Right lung (tissue), 5 donors: ENCODE data around the gene CDHR4. TPM values are rescaled to one million over a fixed set of nuclear protein-coding genes. Genes with fewer than 3 reads are reported as not detected.
"Not testable (repeated sequence)": the region's sequence is repeated elsewhere in the genome, so short reads cannot be mapped to it uniquely, and the experiment has no call there.

ENCODE experiments used
- DNase-seq, 2 donors: peaks; one replicate each; pipeline ENCODE4 v3.0.0-alpha.2; 2013
- polyA plus RNA-seq, 5 donors: library from polyadenylated mRNA; unstranded; fragments of 120-200 nt; gene quantifications; one replicate each; pipeline versions ENCODE4 v1.2.1 to v1.2.3, GENCODE V29; 2013; ENCODE audit warnings: inconsistent platforms in 1 of 5, low replicate concordance in 1 of 5; ENCODE audit not compliant: insufficient read length in 5 of 5, insufficient read depth in 1 of 5

Gene CDHR4
- polyA plus RNA-seq, 5 donors, result 0.73 to 5.8 (median 4.5) TPM

- no peak for DNase-seq
Measured at GRCh38 chr3:49781415-49782199, 18.1 kb downstream of the CDHR4 start.

- not testable (repeated sequence) for DNase-seq
Measured at GRCh38 chr3:49780975-49781365, 18.7 kb downstream of the CDHR4 start.

GRCh38 chr3:49780080-49780974 lies 19.3 kb downstream of the CDHR4 start:
- DNase-seq, result no peak

DNA sequence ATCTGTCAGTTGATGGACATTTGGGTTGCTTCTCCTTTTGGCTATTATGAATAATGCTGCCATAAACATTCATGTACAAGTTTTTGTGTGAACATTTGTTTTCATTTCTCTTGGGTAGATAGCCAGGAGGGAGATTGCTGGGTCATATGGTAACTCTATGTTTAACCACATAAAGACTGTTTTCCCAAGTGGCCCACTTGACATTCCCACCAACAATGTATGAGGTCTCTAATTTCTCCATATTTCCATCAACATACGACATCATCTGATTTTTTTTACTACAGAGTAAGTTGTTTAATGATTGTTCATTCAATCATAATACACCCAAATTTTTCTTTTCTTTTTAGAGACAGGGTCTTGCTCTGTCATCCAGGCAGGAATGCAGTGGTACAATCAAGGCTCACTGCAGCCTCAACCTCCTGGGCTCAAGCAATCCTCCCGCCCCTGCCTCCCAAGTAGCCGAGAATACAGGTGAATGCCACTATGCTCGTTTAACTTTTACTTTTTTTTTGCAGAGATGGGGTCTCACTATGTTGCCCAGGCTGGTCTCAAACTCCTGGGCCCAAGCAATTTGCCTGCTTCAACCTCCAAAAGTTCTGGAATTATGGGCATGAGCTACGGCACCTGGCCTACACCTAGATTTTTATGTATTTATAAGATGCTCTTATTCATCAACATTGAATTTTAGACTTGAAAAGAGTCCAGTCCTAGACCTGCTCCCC lies 20.2 kb downstream of the CDHR4 start:
- no peak for DNase-seq

- not testable (repeated sequence) for DNase-seq
Measured at GRCh38 chr3:49776101-49776500, 23.6 kb downstream of the CDHR4 start.

DNA sequence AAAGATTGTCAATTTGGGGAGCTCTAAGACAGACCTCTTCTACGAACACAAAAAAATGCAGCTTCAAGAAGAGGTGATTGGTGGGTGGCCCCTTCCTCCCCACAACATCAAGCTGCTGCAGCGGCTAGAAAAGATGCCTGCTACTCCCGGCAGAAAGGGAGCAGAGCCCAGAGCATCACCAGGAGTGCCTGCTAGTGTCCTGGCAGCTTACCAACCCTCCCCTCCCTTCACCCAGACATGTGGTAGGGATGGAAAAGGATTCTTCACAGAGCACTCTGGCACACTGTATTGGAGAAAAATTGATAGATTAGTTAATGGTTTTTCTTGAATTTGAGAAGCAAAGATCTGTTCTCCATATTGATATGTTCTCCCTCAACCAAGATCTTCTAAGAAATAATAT lies 24.1 kb downstream of the CDHR4 start:
- DNase-seq, result no peak

- no peak for DNase-seq
Measured at GRCh38 chr3:49772703-49773102, 27.0 kb downstream of the CDHR4 start.

GRCh38 chr3:49771340-49771938 lies 28.2 kb downstream of the CDHR4 start:
- DNase-seq, result no peak

DNA sequence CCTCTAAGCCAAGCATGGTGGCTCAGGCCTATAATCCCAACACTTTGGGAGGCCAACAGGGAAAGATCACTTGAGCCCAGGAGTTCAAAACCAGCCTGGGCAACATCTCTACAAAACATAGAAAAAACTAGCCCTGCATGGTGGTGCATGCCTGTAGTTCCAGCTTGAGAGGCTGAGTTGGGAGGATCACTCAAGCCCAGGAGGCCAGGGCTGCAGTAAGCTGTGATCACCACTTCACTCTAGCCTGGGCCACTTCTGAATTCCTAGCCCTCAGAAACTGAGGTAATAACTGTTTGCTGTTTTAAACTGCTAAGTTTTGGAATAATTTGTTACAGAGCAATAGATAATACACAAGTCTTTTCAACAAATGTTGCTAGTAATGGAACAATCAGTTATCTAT lies 29.7 kb downstream of the CDHR4 start:
- no peak for DNase-seq

- no peak for DNase-seq
Measured at GRCh38 chr3:49769286-49769915, 30.3 kb downstream of the CDHR4 start.

DNA sequence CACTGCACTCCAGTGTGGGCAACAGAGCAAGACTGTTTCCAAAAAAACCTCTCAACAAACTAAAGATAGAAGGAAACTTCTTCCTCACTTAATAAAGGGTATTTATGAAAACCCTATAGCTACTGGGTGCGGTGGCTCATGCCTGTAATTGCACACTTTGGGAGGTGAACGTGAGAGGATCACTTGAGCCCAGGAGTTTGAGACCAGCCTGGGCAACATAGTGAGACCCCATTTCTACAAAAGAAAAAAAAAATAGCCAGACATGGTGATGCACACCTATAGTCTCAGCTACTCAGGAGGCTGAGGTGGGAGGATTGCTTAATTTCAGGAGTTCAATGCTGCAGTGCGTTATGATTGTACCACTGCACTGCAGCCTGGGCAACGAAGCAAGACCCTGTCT lies 35.7 kb downstream of the CDHR4 start:
- DNase-seq, result no peak

DNA sequence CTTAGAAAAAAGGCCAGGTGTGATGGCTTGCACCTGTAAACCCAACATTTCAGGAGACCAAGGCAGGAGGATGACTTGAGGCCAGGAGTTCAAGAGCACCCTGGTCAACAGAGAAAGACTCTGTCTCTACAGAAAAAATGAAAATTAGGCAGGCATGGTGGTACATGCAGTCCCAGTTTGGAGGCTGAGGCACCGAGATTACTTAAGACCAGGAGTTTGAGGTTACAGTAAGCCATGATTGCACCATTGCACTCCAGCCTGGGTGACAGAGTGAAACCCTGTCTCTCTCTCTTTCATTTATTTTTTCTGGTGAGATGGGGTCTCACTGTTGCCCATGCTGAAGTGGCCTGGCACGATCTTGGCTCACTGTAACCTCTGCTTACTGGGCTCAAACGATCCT lies 38.0 kb downstream of the CDHR4 start:
- DNase-seq, result no peak

GRCh38 chr3:49759226-49759625 lies 40.4 kb downstream of the CDHR4 start:
- no peak for DNase-seq

DNA sequence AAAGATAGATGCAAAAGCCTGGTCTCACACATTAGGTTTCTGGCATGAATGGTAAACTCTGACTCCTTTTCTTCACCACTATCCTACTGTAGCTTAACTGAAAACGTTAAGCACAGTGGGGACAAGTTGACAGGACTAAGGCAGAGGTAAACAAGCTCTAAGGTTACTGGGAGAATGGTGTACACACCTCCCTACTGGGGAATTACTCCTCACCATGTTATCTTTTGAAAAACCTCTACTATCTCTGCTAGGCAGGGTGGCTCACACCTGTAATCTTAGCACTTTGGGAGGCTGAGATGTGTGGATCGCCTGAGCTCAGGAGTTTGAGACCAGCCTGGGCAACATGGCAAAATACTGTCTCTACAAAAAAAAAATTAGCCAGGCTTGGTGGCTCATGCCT lies 42.5 kb downstream of the CDHR4 start:
- DNase-seq, result no peak

DNA sequence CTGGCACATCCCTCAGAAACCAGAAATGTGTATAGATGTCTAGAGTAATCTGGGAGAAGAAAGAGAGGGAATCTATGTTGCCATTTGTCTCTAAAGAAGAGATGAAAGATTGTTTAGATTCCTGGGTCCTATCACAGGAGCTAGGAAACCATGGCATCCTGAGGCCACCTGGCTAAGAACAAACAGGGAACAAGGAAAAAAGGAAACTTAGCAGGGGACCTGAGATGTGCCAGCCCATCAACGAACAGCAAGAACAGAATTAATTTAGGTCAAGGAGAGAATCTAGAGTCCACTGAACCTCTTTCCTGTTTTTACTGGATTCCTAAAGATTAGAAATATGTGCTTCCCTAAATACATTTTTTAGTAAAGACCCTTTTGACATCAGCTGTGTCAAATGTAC lies 43.6 kb downstream of the CDHR4 start:
- DNase-seq, result no peak

DNA sequence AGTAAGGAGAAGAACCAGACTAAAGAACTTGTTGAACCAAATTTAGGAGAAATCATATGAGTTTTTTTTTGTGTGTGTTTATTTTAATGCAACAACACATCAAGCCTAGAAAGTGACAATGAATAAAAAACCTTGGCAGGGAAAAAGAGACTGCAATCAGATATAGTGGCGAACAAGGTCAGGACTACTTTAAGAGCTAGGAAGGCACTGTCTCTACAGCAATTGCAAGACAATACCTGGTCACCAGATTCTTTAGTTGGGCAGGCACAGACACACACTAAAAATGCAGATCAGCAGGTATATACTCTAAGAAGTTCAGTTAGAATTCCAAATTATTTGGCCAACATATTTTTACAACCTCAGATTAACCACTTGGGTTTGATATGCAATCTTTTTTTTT lies 45.1 kb downstream of the CDHR4 start:
- no peak for DNase-seq

- no peak for DNase-seq
Measured at GRCh38 chr3:49751501-49751900, 48.2 kb downstream of the CDHR4 start.

DNA sequence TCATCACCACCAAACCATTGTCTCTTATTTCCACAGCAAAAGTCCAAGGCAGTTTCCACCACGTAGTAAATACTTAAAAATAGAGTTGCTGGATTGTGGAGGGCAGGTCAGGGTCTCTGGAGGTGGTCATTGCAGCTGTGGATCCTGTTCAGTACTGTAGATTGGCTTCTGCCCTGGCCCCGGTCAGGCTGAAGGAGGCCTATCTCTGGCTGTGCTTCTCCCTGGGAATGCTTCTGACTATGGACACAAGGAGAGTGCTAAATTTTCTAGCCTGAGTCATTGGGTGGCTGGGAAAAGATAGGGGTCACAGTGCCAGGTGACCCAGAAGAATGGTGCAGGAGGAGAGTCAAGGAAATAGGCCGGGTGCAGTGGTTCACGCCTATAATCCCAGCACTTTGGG lies 49.6 kb downstream of the CDHR4 start:
- DNase-seq, result no peak

GRCh38 chr3:49748874-49749273 lies 50.8 kb downstream of the CDHR4 start:
- DNase-seq, result not testable (repeated sequence)

DNA sequence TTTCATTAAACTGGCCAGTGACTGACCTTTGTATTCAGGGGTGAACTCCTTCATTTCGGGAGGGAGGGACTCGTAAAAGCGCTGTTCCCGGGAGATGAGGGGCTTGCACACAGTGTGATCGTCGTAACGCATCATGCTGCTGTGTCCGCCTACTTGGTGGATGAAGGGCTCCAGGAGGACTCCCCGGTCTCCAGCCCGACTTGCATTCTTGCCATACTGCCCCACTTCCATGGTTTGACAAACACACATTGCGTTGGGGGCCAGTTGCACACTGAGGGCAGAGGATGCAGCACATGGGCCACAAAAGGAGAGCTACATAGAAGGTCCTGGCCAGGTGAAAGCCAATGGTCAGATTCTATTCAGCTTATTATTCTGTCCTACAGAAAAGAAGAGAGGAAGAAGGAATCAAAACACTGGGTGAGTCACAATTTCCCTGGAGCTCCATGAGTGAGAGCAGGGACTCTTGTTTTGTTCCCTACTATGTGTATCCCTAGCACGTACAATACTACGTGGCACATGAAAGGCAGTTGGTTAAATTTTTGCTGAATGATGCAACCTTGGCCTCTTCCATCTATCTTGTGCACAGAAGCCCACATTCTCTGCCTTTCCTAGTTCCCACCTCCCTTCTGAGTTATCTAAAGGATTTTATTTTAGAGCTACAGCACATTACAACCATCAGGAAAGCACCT lies 51.7 kb downstream of the CDHR4 start:
- no peak for DNase-seq

DNA sequence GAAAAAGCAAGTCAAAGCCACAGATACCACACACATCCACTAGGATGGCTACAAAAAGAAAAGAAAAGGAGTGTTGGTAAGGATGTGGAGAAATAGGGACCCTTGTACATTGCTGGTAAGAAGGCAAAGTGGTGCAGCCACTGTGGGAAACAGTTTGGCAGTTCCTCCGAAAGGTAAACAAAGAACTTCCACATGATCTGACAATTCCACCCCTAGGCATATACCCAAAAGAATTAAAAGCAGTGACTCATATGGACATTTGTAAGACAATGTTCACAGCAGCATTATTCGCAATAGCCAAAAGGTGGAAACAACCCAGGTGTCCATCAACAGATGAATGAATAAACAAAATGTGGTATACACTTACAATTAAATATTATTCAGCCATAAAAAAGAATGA lies 53.7 kb downstream of the CDHR4 start:
- DNase-seq, result no peak
